ENCODE measurements around the gene AKR1C1.
A peak's percentile ranks its signal among the peaks of the same experiment; 100 is the strongest.
"Not testable (repeated sequence)": the region's sequence is repeated elsewhere in the genome, so short reads cannot be mapped to it uniquely, and the experiment has no call there.

Gene AKR1C1

GRCh38 chr10:4984223-4984622 is 21.0 kb downstream of the AKR1C1 start:
- no peak for DNase-seq (ENCODE audit: low read depth)

GRCh38 chr10:4984971-4985594 is 21.9 kb downstream of the AKR1C1 start:
- DNase-seq (ENCODE audit: low read depth), result no peak

GRCh38 chr10:4988000-4988641 is 24.9 kb downstream of the AKR1C1 start:
- not testable (repeated sequence) for DNase-seq (ENCODE audit: low read depth)

DNA sequence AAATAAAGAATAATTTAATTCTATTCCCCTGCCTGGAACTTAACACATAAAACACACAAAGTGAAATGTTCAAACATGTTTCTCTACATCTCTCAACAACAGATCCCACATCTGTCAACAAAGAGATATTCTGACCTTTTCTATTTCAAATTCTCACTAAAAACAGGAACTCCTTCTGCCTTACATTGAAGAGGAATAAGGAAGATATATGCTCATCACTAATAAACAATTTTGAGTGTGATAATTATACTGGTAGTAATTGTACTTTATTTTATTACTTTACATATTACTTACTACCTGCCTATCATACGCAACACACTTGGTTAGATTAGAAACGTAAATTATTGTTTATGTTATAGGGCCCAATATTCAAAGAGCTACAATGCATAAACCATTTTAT is 27.0 kb downstream of the AKR1C1 start:
- no peak for DNase-seq (ENCODE audit: low read depth)

- DNase-seq (ENCODE audit: low read depth), result not testable (repeated sequence)
Observed at GRCh38 chr10:4991463-4991862, 28.2 kb downstream of the AKR1C1 start.

- not testable (repeated sequence) for DNase-seq (ENCODE audit: low read depth)
Observed at GRCh38 chr10:4992564-4992963, 29.3 kb downstream of the AKR1C1 start.

GRCh38 chr10:4994260-4994659 is 31.0 kb downstream of the AKR1C1 start:
- not testable (repeated sequence) for DNase-seq (ENCODE audit: low read depth)

GRCh38 chr10:4998671-4999070 is 35.5 kb downstream of the AKR1C1 start:
- DNase-seq (ENCODE audit: low read depth), result no peak

- DNase-seq (ENCODE audit: low read depth), result no peak
Observed at GRCh38 chr10:5002013-5002727, 39.0 kb downstream of the AKR1C1 start.

GRCh38 chr10:5003127-5004029 is 40.2 kb downstream of the AKR1C1 start, which contains the start of gene AKR1C2:
AKR1C2 (minus strand) TSS chr10:5003857; CDS start chr10:5003835, 22 bp downstream.
- peak; percentile 9 for DNase-seq (ENCODE audit: low read depth)

GRCh38 chr10:5004030-5004385 is 40.8 kb downstream of the AKR1C1 start:
- not testable (repeated sequence) for DNase-seq (ENCODE audit: low read depth)

- not testable (repeated sequence) for DNase-seq (ENCODE audit: low read depth)
Observed at GRCh38 chr10:5004501-5004900, 41.3 kb downstream of the AKR1C1 start.

GRCh38 chr10:5008857-5009548 is 45.8 kb downstream of the AKR1C1 start:
- not testable (repeated sequence) for DNase-seq (ENCODE audit: low read depth)

DNA sequence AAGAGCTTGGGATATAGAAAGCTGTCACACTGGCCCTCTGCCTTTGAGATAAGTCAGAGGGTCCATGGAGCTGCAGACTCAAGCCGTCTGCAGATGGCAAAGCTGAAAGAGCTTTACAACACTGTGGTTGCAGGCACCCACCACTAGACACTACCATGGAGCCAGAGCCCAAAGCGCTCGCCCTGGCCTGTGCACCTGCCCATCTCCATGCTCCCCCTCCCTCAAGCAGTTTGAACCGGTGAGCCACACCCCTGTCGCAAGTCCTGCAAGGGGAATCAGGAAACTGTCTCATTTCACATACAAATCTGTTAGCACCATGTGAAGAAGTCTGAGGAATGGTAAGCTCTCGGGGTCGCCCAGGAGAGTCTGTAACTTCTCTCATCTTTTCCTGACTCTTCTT is 46.8 kb downstream of the AKR1C1 start:
- DNase-seq (ENCODE audit: low read depth), result not testable (repeated sequence)

GRCh38 chr10:5011392-5011791 is 48.2 kb downstream of the AKR1C1 start:
- not testable (repeated sequence) for DNase-seq (ENCODE audit: low read depth)

- no peak for DNase-seq (ENCODE audit: low read depth)
Observed at GRCh38 chr10:5012595-5012994, 49.4 kb downstream of the AKR1C1 start.

- DNase-seq (ENCODE audit: low read depth), result no peak
Observed at GRCh38 chr10:5013385-5013784, 50.2 kb downstream of the AKR1C1 start.

GRCh38 chr10:5014200-5014910 is 51.1 kb downstream of the AKR1C1 start:
- not testable (repeated sequence) for DNase-seq (ENCODE audit: low read depth)

DNA sequence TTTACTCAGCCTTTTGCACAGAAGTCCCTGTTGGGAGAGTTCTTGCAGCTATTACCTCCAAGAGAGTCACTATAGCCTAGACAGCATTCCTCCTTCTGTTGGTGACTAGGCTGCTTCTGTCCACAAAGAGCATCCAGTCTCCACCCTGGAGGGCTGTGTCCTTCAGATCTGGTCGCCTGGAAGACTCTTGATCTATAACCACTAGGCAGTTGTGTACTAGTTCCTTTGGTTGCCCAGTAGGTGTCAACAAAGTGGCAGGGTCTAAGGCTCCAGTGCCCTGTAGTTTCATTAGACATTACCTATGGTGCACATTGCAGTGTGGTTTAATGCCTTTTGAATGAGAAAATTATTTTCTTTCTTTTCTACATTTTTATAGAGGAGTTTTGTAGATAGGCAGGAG is 51.7 kb downstream of the AKR1C1 start:
- DNase-seq (ENCODE audit: low read depth), result peak; percentile 32

DNA sequence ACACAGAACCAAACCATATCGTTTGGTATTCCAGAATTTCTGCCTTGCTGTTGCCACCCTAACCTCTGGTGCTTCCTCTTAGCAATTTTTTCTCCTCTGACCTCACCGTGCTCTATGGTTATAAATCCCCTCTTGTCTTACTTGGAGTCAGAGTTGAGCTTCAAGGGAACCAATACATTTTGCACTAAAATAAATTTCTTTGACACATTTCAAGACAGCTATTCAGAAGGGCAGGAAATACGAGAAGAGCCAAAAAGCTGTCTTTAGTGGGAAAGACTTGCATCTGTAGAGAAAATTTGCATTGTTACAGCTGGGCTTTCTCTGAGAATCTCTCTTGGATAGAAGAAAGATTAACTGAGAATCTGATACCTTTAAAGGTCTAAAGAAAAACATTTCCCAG is 54.9 kb downstream of the AKR1C1 start:
- no peak for DNase-seq (ENCODE audit: low read depth)
